Measurements from ENCODE around the gene MRPS2. TPM values are rescaled to one million over a fixed set of nuclear protein-coding genes. Genes with fewer than 3 reads are reported as not detected.
"Not testable (repeated sequence)": the region's sequence is repeated elsewhere in the genome, so short reads cannot be mapped to it uniquely, and the experiment has no call there.

MRPS2 gene
- total RNA-seq: 41.7 TPM
- long read RNA-seq, transcript MRPS2-201 (4 exons, 1,510 nt): major isoform, 121 of 135 reads
- long read RNA-seq, partial matches to known transcripts: 5 of 135 reads
- long read RNA-seq, other reads (novel, unspliced or antisense): 8 of 135 reads

DNA sequence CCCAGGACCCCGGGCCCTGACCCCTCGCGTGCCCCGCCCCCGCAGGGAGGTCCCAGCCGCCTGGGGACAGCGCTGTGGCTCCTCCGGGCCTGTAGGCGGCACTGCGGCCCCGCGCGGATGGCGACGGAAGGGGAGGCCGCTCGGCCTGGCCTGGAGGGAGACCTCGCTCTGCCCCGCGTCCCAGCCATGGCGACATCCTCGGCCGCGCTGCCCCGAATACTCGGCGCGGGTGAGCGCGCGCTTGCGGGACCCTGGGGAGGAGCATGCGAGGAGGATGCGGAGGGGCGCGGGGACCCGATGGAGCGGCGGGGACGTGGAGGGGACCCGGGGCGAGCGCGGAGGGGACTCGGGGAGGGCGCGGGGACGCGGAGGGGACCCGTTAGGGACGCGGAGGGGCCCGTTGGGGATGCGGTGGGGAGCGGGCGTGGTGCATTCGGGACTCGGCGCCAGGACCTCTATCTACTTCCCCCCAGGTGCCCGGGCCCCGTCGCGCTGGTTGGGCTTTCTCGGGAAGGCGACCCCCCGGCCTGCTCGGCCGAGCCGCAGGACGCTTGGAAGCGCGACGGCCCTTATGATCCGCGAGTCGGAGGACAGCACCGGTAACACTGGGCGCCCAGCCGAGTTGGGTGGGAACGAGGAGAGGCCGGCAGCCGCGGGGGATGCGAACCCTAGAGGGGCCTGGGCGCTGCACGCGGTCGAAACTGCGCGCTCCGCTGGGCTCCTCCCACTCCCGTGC lies at the start of gene MRPS2:
TSS of gene MRPS2 (plus strand) at position 158 of the 736 bp plus-strand sequence. CDS start at position 187, 29 bp downstream.
- ATAC-seq (ENCODE audit: poor library complexity) (peak; percentile 98), DNase-seq (peak; percentile 93)
- intact Hi-C loops (cut with DNase I): no loop called here

DNA sequence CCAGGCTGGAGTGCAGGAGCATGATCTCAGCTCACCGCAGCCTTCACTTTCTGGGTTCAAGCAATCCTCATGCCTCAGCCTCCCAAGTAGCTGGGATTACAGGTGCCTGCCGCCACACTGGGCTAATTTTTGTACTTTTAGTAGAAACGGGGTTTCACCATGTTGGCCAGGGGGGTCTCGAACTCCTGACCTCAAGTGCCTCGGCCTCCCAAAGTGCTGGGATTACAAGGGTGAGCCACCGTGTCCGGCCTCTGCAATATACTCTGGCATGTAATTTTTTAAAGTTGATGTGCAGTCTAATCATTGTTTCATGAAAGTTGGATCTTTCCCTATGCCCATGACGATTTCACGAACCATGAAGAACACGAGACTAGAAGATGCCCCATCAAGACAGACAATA lies 49.5 kb upstream of the MRPS2 start:
- intact Hi-C loops (cut with DNase I): no loop called here
- DNase-seq (no peak), ATAC-seq (ENCODE audit: poor library complexity) (no peak)

GRCh38 chr9:135451909-135452308 lies 48.6 kb upstream of the MRPS2 start:
- intact Hi-C loops (cut with DNase I); DNase-seq; ATAC-seq (ENCODE audit: poor library complexity): not testable (repeated sequence)

GRCh38 chr9:135454737-135455136 lies 45.7 kb upstream of the MRPS2 start:
- DNase-seq (no peak), ATAC-seq (ENCODE audit: poor library complexity) (no peak)
- intact Hi-C loops (cut with DNase I): no loop called here

DNA sequence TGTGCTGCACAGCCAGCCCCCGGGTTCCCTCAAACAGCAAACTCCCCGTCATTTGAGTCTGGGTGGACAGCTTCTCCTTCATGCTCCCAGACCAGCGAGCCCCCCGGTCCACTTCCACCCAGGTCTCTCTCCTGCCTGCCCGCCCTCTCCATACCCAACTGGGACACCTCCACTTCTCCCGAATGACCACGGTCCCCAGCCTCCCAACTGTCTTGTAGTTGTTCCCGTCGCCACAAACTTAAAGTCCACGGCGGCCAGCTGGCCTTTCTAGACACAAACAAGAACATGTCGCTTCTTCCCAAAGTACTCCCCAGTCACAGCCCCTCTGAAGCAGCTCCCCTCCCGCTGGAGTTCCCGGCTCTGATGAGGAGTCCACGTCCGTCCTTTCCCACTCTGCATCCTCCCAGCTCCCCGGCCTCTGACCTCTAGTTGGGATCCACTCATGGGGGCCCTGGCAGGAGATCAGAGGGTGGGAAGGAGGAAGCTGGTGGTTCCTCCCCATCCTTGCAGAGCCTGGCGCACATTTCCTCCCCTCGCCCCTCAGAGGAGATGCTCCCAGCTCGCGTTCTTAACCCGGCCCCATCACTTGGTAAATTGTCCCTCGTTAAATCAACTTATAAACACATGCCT lies 45.0 kb upstream of the MRPS2 start:
- DNase-seq (no peak), ATAC-seq (ENCODE audit: poor library complexity) (no peak)
- intact Hi-C loops (cut with DNase I): no loop called here

- DNase-seq: no peak
- intact Hi-C loops (cut with DNase I): no loop called here
- ATAC-seq (ENCODE audit: poor library complexity): no peak
Measured at GRCh38 chr9:135456436-135457104, 43.9 kb upstream of the MRPS2 start.

DNA sequence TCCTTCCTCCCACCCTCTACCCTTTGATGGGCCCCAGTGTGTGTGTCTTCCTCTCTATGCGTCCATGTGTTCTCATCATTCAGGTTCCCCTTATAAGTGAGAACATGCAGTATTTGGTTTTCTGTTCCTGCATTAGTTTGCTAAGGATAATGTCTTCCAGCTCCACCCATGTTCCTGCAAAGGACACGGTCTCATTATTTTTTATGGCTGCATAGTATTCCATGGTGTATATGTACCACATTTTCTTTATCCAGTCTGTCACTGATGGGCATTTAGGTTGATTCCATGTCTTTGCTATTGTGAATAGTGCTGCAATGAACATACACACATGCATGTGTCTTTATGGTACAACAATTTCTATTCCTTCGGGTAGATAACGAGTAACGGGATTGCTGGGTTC lies 42.0 kb upstream of the MRPS2 start:
- not testable (repeated sequence) for ATAC-seq (ENCODE audit: poor library complexity)

DNA sequence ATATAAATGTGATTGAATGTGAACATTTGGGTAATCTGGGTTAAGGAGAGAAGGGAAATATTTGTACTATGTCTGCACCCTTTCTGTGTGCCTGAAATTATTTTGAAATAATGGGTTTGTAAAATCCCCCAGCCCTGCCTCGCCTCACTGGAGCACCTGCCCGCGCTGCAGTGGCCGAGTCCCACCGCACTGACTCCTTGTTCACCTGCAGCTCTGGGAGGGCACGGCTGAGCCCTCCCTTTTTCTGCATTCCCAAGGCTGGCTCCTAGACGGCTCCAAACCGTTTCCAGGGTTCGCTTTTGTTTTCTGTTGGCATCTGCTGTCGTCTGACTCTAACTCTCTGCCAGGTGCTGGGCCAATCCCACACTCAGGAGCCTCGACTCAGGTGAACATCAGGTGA lies 38.5 kb upstream of the MRPS2 start:
- DNase-seq (no peak), ATAC-seq (ENCODE audit: poor library complexity) (no peak)
- intact Hi-C loops (cut with DNase I): no loop called here

More for the DNA sequence above, 42.0 kb upstream of the MRPS2 start:
- intact Hi-C loops (cut with DNase I); DNase-seq: not testable (repeated sequence)

DNA sequence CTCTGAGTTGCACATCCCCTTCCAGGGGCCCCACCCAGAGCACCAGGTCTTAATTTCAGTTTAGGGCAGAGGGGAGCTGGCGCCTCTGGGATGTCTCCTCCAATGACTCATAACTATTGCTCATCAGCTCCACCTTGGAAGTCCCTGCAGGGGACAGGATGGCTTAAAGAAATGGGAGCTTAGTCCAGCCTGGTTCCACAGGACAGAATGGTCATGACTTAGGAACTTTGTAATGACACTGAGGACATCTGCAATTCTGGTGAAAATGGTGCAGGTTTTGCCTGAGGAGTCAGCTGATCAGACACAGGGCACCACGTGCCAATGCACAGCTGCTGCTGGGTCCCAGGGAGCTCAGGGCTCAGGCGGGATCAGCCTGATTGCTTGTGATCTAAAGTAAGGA lies 37.3 kb upstream of the MRPS2 start:
- intact Hi-C loops (cut with DNase I): no loop called here
- DNase-seq (no peak), ATAC-seq (ENCODE audit: poor library complexity) (no peak)

- intact Hi-C loops (cut with DNase I): no loop called here
- DNase-seq: no peak
- no peak for ATAC-seq (ENCODE audit: poor library complexity)
Measured at GRCh38 chr9:135464181-135464580, 36.3 kb upstream of the MRPS2 start.

DNA sequence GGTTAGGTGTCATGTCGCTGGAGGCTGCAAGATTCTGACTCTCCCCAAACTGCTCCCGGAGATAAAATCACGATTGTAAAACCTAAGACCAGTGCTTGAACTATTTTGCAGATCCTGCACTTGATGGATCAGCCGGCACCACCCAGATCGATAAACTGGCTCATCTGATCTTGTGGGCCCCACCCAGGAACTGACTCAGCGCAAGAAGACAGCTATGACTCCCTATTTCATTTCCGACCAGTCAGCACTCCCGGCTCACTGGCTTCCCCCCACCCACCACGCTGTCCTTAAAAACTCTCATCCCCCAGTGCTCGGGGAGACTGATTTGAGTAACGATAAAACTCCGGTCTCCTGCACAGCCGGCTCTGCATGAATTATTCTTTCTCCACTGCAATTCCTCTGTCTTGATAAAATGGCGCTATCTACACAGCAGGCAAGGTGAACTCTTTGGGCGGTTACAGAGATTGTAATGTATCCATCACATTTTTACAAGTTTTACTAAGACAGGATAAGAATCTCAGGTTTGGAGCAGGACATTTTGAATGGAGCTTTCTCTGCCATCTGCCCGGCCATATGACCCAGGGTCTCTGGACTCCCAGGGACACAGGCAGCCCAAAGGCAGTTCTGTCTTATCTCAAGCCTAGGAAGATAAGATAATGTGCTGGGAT lies 31.5 kb upstream of the MRPS2 start:
- DNase-seq (no peak), ATAC-seq (ENCODE audit: poor library complexity) (no peak)
- intact Hi-C loops (cut with DNase I): no loop called here

- ATAC-seq (ENCODE audit: poor library complexity) (no peak), DNase-seq (no peak)
- intact Hi-C loops (cut with DNase I): no loop called here
Measured at GRCh38 chr9:135471791-135472640, 28.5 kb upstream of the MRPS2 start.

DNA sequence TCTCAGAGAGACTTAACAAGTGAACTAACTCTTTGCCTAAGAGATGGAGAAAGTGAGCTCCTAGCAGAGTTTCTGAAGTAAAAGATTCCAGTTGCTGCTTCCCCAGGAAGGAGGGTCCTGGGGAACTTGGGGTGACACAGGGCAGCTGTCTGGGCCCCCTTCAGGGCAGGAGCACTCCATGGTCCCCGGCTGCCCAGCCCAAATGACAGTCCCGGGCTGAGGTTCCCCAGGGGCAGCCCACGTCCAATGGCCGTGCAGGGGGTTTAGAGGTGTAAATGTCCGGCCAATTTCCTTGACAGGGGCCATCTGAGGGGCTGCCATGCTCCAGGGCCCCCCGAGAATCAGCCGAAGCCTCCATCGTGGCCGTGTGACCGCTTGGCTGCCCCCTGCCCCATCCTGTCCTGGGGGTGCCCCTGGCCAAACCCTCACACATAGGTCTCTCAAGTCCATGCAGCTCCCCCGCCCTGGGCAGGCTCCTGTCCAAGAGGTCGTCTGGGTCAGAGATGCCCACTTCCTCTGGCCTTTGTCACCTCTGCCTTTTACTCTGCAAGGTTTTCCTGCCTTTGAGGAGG lies 26.4 kb upstream of the MRPS2 start:
- ATAC-seq (ENCODE audit: poor library complexity) (no peak), DNase-seq (no peak)
- intact Hi-C loops (cut with DNase I): no loop called here

DNA sequence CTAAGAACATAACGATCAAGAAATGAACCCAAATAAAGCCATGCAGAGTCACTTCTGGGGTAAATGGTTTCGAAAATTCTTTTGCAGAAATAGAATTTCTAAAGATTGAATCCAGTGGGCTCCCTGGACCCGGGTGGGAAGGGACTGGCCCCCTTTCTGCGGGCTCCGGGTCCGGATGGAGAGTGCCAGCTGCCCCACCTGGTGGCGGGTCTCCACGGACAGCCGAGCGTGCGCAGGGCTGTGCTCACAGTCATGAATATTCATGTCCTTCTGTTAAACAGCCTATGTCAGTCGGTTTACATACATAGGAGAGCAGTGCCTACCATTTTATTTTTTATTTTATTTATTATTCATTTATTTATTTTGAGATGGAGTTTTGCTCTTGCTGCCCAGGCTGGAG lies 25.6 kb upstream of the MRPS2 start:
- intact Hi-C loops (cut with DNase I): no loop called here
- no peak for DNase-seq

DNA sequence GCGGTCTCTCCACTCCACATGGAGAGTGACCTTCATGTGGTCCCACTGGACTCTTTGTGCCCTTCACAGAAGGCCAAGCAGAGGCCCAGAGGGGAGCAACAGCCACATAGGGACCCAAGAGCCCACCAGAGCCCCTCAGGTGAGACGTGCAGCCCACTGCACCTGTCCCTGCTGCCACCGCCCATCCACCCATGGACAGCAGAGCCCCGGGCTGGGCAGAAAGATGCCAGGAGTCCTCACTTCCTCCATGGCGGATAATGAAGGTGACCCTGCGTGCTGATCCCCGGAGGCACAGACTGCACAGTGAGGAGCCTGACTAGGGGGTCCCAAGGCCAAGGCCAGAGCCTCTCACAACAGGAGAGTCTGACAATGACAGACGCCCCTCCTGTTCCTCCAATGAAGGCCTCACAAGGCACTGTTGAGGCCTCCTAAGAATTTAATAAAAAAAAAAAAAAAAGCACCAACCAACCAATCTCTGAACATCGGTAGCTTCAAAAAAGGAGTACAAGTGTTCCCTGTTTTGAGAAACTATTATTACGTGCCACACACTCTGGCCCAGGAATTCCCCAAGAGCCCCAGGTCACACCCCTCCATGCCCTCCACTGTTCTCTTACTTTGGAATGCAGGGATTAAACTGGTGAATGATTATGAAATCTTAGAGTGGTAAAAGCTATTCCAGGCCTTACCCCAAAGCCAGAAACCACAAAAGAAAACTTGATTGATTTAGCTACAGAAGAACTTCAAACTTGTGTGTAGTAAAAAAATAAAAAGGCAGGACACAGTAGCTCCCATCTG lies 23.7 kb upstream of the MRPS2 start:
- intact Hi-C loops (cut with DNase I): no loop called here
- ATAC-seq (ENCODE audit: poor library complexity) (no peak), DNase-seq (no peak)

More for the DNA sequence above, 25.6 kb upstream of the MRPS2 start:
- ATAC-seq (ENCODE audit: poor library complexity): no peak

DNA sequence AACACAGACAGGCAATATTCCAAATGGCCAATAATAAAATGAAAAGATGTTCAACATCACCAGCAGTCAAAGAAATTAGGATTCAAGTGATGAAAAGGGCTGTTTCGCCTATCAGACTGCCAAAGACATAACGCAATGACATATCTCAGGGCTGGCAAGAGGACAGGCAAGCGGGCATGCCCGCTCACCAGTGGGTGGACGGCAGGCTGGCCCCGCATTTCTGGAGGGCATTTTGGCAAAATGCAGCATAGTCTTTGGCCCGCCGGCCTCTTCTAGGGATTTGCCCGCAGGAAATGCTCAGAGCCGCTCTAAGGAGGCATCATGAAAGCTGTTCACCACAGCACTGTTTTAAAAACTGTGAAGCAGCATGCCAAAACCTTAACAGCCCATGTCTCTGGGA lies 22.3 kb upstream of the MRPS2 start:
- intact Hi-C loops (cut with DNase I): no loop called here
- ATAC-seq (ENCODE audit: poor library complexity): no peak
- no peak for DNase-seq

- intact Hi-C loops (cut with DNase I): no loop called here
- DNase-seq (no peak), ATAC-seq (ENCODE audit: poor library complexity) (peak; percentile 57)
Measured at GRCh38 chr9:135478829-135479468, 21.5 kb upstream of the MRPS2 start.
